AG04449 (cell line): ENCODE data around the gene ZNF787.

ENCODE experiments used
- CTCF ChIA-PET: fragments of 350-600 bp; formaldehyde crosslinking; extraction: SDS; loops from one replicate; lab custom pipeline; 2021; ENCODE audit warnings: antibody characterized with exemption; lab: Yijun Ruan, JAX
- POLR2A ChIA-PET: fragments of 400-600, 350-600 bp; formaldehyde crosslinking; extraction: SDS; loops from one replicate; lab custom pipeline; 2020; ENCODE audit warnings: antibody characterized with exemption, inconsistent platforms; lab: Yijun Ruan, JAX
- DNase-seq: peaks from one replicate; pipeline ENCODE4 v3.0.0-alpha.2; 2010; ENCODE audit warnings: low read depth, low spot score
- H3K4me3 ChIP-seq: 2 replicates; pipeline ENCODE4 v1.5.1; 2011; ENCODE audit warnings: low read depth, mild to moderate bottlenecking, control low read depth, low read length
- CTCF ChIP-seq: IDR thresholded peaks from one replicate; pipeline ENCODE4 v1.5.1; 2011; ENCODE audit warnings: mild to moderate bottlenecking, moderate library complexity, low read length, control low read depth, inconsistent platforms; ENCODE audit not compliant: insufficient read depth; ENCODE audit errors: missing control alignments

Gene ZNF787

GRCh38 chr19:56071151-56071550, 49.9 kb downstream of the ZNF787 start:
- DNase-seq = no peak
- peak; percentile 15 for TF ChIP-seq CTCF
- no peak overlapping the region for H3K4me3 ChIP-seq
- POLR2A ChIA-PET = no interaction called here
- CTCF ChIA-PET = interaction anchor here (0.9 to 4.5 kb wide), 5 partner anchors 8 to 438 kb away, joined by 3 to 19 read pairs (median 5); no protein-coding TSS in a partner anchor

- TF ChIP-seq CTCF = no peak
- H3K4me3 ChIP-seq = no peak overlapping the region
- DNase-seq = no peak
- CTCF ChIA-PET = interaction anchor here (4.5 kb wide), 1 partner anchor 12 kb away, joined by 19 read pairs; no protein-coding TSS in a partner anchor
- POLR2A ChIA-PET = no interaction called here
Observed at GRCh38 chr19:56069642-56070041, 51.5 kb downstream of the ZNF787 start.

GRCh38 chr19:56066152-56067023, 54.7 kb downstream of the ZNF787 start:
- no peak for DNase-seq
- TF ChIP-seq CTCF = peak; percentile 93
- ChIA-PET CTCF (interaction anchor here (0.6 to 6.1 kb wide), 31 partner anchors 9 to 1386 kb away, joined by 3 to 83 read pairs (median 4); no protein-coding TSS in a partner anchor), POLR2A (no interaction called here)
- H3K4me3 ChIP-seq = peak overlapping the region; percentile 36

- TF ChIP-seq CTCF = no peak
- H3K4me3 ChIP-seq = no peak overlapping the region
- ChIA-PET POLR2A (no interaction called here), CTCF (interaction anchor here (1.1 kb wide), 1 partner anchor 13 kb away, joined by 3 read pairs; no protein-coding TSS in a partner anchor)
- no peak for DNase-seq
Observed at GRCh38 chr19:56053596-56053995, 67.5 kb downstream of the ZNF787 start.
